Gastroesophageal sphincter (tissue), 3 donors: ENCODE data around the gene TMEM125.

ENCODE experiments used
- CTCF ChIP-seq, 4 experiments: fragments of 200-600 bp in 2 of 4; fragments of 450-650 bp in 2 of 4; sonication (generic) in 1 of 4; IDR thresholded peaks; one replicate each; pipeline ENCODE4 v1.5.1; 2017 to 2019; ENCODE audit warnings: antibody characterized with exemption in 4 of 4, mild to moderate bottlenecking in 2 of 4, moderate library complexity in 2 of 4
- POLR2A ChIP-seq, 2 donors: fragments of 450-650 bp; IDR thresholded peaks; one replicate each; pipeline ENCODE4 v1.6.1; 2017; ENCODE audit warnings: antibody characterized with exemption in 2 of 2, mild to moderate bottlenecking in 2 of 2, moderate library complexity in 1 of 2
- POLR2AphosphoS5 ChIP-seq: sonication (generic); formaldehyde crosslinking; IDR thresholded peaks from one replicate; pipeline ENCODE4 v1.6.1; 2017; ENCODE audit warnings: antibody characterized with exemption

GRCh38 chr1:43313771-43314170, 44.0 kb downstream of the TMEM125 start:
- TF ChIP-seq CTCF (IDR thresholded peaks at IDR 0.05) (no peak), POLR2A (IDR thresholded peaks at IDR 0.05) (no peak), POLR2AphosphoS5 (no peak)
